ENCODE data around the gene OR2D2.

GRCh38 chr11:6892400-6892799 lies at the start of gene OR2D2:
- TF ChIP-seq, protein P1, sequence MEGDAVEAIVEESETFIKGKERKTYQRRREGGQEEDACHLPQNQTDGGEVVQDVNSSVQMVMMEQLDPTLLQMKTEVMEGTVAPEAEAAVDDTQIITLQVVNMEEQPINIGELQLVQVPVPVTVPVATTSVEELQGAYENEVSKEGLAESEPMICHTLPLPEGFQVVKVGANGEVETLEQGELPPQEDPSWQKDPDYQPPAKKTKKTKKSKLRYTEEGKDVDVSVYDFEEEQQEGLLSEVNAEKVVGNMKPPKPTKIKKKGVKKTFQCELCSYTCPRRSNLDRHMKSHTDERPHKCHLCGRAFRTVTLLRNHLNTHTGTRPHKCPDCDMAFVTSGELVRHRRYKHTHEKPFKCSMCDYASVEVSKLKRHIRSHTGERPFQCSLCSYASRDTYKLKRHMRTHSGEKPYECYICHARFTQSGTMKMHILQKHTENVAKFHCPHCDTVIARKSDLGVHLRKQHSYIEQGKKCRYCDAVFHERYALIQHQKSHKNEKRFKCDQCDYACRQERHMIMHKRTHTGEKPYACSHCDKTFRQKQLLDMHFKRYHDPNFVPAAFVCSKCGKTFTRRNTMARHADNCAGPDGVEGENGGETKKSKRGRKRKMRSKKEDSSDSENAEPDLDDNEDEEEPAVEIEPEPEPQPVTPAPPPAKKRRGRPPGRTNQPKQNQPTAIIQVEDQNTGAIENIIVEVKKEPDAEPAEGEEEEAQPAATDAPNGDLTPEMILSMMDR (conservative IDR thresholded peaks at IDR 0.05; ENCODE audit: low read length): no peak
- TF ChIP-seq EZH2phosphoT487 (IDR thresholded peaks at IDR 0.05; ENCODE audit: borderline replicate concordance, low read depth, low read length): no peak

All from OCI-LY7 (cell line).